Activated CD8-positive, alpha-beta memory T cell treated with anti-CD3 and anti-CD28 coated beads, Interleukin-2, amount 10 ng/mL, durations not matched to agents 7 days and 5 days (primary cell): ENCODE data around the gene VTCN1. TPM values are rescaled to one million over a fixed set of nuclear protein-coding genes. Genes with fewer than 3 reads are reported as not detected.

Experiments
- microRNA-seq: library from miRNA; unstranded; fragments of <30 nt; microRNA quantifications from one replicate; pipeline ENCODE4 v1.2.0, GENCODE V29; 2022
- total RNA-seq, 2 experiments: library from RNA; stranded (reverse); gene quantifications; one replicate each; pipeline ENCODE4 v1.2.3, GENCODE V29; 2021

Gene VTCN1
- total RNA-seq, 2 experiments from 2014 or later: not detected

Small RNA genes within 50 kb of the gene (microRNA-seq; reads per million reads assigned to microRNA genes)
- gene MIR942: 412 reads per million, percentile 79 among the genes with 10 or more reads in this experiment

Other genes with a start within 250 kb of the VTCN1 start
- gene CD101, start 209.2 kb downstream of the VTCN1 start, total RNA-seq: 1 to 10 TPM in 1 of 2 experiments, not detected in 1; 1.4 TPM
- gene TTF2, start 150.6 kb downstream of the VTCN1 start, total RNA-seq: 100 to 1,000 TPM; 156 to 157 TPM
- under 1 TPM; 0.26 to 0.75 TPM for gene TRIM45, start 89.2 kb downstream of the VTCN1 start, total RNA-seq
- gene MAN1A2, start 156.5 kb upstream of the VTCN1 start, total RNA-seq: 10 to 100 TPM; 28.8 to 30.2 TPM